ENCODE results near the gene PLCL2.
A peak's percentile ranks its signal among the peaks of the same experiment; 100 is the strongest.
"Not testable (repeated sequence)": the region's sequence is repeated elsewhere in the genome, so short reads cannot be mapped to it uniquely, and the experiment has no call there.

The PLCL2 gene

DNA sequence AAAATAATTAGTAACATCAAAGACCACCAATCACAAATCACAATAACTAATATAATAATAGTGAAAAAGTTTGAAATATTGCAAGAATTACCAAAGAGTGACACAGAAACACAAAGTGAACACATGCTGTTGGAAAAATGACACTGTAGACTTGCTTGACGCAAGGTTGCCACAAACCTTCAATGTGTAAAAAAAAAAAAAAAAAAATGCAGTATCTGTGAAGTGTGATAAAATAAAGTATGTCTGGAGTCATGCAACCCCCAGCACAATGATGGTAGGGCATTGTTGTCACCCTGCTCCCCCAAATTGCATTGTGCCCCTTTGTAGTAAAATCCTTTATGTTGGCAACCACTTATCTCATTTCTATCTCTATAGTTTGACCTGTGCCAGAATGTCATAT, 190.6 kb downstream of the PLCL2 start:
- DNase-seq (ENCODE audit: low read depth, low spot score): no peak

DNA sequence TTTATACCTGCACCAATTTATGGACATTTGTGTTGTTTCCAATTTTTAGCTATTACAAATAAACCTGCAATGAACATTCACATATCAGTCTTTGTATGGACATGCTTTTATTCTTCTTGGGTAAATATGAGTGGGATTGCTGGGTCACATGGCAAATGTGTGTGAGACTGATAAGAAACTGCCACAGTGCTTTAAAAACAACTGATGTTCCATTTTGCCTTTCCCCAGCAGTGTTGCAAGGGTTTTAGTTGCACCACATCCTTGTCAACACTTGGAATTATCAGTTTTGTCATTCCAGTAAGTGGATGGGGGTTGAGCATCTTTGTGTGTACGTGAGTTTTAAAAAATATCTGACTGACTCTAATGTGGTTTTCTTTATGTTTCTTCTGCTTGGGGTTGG, 191.2 kb downstream of the PLCL2 start:
- DNase-seq (ENCODE audit: low read depth, low spot score): no peak

DNA sequence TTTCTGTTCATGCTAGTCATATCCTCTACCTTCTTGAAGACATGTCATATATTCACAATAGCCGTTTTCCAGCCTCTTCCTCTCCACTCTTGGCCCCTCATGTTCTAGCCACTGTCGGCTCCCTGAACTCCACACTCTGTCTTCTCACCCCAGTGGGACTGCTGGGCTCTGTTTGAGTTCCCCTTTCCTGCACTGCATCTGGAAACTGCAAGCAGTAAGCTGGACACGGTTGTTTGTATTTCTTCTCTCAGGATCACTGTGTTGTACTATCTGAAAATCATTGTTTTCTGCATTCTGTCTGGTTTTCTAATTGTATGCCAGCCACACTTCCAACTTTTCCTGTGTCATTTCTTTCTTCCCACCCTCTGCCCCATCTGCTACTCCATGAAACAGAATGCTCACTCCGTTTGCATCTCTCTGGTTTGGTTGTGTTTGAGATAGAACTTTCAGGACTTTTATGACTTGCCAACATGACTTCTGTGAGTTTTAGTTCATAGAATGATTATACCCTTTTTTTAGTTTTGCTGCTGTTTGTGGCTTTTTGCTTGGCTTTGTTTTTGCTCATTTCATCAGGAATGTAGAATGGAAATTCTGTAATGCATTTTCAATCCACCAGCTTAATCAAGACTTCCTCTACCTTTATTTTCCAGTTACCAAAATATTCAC, 192.3 kb downstream of the PLCL2 start:
- no peak for DNase-seq (ENCODE audit: low read depth, low spot score)

DNA sequence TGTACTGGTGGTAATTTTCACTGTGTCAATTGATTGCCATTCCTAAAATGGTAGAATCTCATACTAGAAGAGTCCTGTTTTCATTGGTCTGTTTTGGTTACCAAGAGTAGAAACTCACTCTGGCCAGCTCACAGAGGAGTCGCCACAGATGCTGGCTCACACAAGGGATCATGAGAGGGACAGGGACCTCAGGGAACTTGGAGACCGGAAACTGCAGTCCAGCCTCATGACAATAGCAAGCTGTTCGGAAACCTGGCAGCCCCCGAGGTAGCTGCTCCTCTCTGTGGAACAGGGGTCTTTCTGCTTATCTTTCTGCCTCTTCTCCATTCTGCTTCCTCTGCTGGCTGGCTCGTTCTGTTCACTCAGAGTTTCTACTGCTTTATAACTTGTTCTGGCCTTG, 192.9 kb downstream of the PLCL2 start:
- DNase-seq (ENCODE audit: low read depth, low spot score): no peak

DNA sequence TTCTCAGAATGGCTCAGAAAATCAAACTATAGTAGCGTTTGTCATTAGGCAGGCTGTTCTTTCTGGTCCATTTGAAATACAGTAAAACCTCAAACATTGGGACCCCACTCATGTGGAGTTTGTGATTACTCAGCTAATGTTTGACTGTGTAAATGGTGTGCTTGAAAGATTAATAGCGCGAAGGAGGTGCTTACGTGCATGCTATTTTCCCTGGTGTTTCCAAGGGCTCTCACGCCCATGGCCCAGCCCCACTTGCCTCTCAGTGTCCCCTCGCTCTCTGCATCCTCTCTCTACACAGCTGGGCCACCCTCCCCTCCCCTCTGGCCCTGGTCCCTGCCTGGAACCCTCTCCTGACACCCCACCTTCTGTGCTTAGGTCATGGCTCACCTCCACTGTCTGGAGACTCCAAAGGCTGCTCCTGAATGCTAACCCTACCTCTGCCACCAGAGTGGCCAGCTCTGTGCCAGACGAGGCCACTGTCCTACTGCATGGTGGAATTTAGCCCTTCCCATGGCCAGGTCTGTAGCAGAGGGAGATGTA, 194.2 kb downstream of the PLCL2 start:
- DNase-seq (ENCODE audit: low read depth, low spot score): no peak

DNA sequence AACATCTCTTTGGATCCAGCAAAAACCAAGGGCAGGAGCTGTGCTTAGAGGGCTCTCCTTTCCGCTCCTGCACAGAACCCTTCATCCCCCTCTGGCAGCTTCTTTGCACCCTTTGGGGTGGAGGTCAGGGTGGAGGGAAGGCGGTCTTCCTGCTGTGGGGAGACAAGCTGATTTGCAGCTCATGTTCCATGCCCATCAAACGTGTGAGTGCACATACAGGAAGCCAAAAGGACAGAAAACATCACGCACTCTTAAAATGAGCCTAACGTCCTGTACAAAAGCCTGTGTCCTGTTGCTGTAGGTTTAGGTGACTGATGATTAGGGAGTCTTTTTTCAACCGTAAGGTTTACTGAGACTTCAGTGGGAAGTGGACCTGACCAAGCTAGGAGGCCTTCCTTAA, 195.2 kb downstream of the PLCL2 start:
- DNase-seq (ENCODE audit: low read depth, low spot score): no peak

DNA sequence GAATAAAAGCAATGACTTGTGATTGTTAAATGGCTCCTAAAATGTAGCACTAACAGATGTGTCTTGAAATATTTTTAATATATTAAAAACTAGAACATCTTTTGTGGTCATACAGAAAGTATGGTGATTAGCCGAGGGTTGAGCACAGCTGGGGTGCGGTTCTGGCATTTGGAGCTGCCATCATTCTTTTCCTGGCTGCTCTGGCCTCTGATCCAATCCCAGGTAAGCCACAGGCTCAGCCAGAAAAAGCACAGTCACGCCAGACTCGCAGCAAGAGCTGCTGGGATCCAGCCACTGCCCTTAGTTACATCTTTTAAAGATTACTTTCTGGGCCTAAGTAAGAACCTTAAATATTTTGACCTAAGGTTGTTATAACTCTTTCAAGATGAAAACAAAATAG, 196.8 kb downstream of the PLCL2 start:
- DNase-seq (ENCODE audit: low read depth, low spot score): no peak

DNA sequence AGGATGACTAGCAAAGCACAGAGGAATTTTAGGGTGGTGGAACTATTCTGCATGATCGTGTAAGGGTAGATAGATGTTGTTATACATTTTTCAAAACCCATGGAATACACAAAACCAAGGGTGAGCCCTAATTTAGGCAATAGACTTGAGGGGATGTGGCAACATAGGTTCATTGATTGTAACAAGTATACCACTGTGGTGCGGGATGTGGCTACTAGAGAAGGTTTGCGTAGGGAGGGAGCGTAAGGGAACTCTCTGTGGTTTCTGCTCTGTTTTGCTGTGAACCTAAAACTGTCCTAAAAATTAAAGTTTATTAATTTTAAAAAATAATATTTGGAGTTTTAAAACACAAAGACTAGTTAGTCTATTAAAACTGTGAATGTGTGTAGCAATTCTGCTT, 202.8 kb downstream of the PLCL2 start:
- DNase-seq (ENCODE audit: low read depth, low spot score): no peak

DNA sequence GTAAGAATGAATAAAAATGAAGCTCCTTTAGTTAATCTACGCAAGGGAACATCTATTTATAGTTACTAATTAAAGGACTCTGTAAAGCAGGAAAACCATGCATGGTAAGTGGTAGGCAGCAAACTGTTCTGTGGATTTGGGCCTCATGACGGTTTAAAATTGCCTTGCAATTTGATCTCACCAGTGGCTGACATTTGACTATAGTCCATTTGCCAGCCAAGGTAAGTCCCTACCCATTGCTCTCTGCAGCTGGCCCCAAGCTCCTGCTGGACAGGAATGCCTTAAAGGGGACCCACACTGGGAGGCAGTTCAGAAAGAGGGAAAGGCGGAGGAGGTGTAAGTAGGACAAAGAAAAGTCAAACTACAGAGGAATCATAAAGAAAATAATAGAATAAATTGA, 203.3 kb downstream of the PLCL2 start:
- DNase-seq (ENCODE audit: low read depth, low spot score): no peak

DNA sequence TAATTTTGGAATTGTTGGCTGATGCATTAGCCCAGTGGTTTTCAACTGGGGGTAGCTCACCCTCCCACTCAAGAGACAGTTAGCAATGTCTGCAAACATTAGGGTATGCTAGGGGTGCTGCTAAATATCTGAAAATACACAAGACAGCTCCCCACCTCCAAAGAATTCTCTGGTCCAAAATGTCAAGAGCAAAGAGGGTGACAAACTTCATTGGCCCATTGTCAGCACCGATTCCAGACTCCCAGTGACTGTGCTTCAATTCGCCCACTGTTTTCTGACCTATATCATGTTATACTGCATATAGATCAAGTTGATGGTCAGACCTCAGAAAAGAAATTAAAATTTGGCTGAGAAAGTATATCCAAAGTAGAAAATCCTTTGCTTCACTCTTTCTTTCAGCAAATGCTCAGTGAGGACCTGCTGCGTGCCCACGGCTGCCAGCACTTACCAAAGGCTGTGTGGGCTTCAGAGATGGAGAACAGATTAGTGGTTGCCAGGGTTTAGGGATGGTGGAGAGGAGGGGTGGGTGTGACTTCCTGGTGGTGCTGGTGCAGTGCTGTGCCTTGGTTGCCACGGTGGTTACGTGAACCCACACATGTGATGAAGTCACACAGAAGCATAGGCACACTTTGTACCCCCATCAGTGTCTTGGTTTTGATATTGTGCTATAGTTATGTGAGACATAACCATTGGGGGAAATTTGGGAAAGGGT, 204.0 kb downstream of the PLCL2 start:
- no peak for DNase-seq (ENCODE audit: low read depth, low spot score)

DNA sequence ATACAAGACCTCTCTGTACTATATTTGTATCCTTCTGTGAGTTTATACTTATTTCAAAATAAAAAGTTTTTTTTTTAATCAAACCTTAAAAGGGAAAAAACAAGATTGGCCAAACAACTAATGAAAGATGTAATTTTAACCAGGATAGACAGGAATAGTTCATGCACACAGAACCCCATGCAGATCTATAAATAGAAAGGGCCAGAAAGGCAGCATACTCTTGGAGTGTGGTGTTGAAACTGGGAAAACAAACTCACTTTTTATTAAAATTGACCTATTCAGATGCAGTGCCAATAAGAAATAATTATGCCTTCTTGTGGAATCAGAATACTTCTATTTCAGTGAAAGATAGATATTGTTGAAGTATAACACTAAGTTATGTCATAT, 204.6 kb downstream of the PLCL2 start:
- DNase-seq (ENCODE audit: low read depth, low spot score): no peak

DNA sequence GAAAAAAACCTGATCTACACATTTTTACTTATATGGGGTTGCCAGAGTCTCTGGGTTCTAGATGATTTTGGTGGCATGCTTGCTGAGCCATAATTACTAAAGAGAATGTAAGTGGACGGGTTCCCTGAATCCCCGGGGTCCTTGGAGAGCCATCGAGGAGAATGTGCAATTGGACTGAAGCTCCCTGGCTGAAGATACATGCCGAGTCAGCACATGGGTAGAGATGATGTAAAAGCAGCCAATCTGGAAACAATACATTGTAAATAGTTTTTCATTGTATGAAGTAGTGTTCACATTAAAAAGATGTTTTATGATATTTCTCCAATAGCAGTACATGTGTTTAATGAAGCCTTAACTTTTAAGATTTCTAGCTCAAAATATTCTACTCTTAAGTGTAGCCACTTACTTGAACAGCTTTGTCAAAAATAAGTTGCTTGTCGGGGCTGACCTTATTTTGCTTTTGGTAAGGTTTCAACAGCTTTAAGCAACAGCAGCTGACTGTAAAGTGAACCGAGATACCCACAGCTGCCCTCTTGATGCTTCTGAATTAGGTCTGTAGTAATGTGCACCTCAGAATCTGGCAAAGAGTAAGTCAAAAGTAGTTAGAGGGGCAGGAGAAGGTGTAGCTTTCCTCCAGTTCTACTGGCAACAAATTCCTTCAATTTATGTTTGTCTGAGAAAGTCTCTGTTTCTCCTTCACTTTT, 205.7 kb downstream of the PLCL2 start:
- DNase-seq (ENCODE audit: low read depth, low spot score): no peak

DNA sequence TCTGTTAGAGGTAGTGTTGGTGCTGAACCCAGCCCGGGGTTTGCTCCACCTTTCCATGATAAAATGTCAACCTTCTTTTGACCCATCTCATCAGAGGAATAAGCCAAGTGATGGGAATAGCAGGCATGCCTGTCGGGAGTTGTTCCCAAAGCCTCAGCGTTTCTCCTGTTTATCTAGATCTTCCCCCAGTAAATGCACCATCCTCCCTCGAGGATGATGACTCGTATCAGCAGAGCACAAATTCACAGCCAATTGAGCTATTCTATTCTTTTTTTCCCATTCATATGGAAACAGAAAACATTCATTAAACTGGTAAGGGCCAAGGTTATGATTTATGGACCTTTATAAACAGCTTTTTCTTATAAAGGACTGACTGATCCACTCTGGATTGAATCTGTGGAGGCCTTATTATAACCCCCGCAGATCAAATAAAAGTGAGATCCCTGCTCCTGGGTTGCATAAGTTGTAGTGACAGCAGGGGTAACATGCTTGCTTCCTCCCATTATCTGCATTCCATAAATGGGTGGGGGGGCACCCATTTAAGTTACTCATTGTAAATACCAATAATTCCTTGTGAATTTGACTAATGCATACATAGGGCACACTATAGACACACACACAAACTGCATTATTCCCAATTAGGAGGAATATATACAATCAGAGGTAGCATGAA, 207.3 kb downstream of the PLCL2 start:
- no peak for DNase-seq (ENCODE audit: low read depth, low spot score)

DNA sequence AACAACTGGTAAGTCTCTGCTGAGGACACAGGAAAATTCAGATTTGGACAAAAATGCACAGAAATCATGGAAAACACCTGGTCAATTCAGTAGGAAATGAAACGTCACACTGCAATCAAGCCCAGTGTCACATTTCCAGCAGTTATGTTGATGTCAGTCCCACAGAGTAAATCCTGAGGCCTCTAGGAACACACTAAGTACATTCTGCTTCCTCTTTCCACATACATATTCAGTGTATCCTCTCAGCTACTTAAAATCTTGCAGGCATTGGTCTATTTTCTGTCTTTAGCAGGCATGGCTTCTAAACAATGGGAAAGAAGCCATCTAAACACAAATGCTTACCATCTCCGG, 207.8 kb downstream of the PLCL2 start:
- DNase-seq (ENCODE audit: low read depth, low spot score): no peak

DNA sequence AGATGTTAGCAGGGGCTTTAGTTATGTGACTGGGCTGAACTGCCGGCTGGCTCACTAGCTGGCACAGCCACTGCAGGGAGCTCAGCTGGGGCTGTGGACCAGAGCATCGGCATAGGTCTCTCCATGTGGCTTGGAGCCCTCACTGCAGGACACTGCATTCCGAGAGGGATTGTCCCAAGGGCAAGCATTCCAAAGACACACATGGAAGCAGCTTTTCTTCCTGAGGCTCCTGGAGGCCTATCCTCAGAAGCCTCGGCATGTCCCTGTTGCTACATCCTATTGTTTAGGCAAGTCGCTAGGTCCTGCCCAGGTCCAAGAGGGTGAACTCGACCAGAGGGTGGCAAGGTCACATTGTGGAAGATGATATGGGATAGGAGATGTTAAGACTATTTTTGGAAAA, 209.8 kb downstream of the PLCL2 start:
- DNase-seq (ENCODE audit: low read depth, low spot score): peak; percentile 40

DNA sequence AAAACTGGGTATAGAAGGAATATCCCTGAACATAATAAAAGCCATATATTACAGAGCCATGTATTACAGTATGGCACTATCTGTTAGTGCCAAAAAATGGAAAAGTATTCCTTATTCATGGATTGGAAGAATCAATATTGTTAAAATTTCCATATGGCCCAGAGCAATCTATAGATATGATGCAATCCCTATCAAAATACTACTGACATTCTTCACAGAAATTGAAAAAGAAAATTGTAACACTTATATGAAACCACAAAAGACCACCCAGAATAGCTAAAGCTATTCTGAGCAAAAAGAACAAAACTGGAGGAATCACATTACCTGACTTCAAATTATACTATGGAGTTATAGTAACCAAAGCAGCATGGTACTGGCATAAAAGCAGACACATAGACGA, 218.8 kb downstream of the PLCL2 start:
- DNase-seq (ENCODE audit: low read depth, low spot score): no peak

DNA sequence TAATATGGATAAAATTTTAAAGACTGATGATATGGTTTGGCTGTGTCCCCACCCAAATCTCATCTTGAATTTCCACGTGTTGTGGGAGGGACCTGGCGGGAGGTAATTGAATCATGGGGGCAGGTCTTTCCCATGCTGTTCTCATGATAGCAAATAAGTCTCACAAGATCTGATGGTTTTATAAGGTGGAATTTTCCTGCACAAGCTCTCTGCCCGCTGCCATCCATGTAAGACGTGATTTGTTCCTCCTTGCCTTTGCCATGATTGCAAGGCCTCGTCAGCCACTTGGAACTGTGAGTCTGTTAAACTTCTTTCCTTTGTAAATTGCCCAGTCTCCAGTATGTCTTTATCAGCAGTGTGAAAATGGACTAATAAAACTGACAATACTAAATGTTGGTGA, 222.0 kb downstream of the PLCL2 start:
- DNase-seq (ENCODE audit: low read depth, low spot score): not testable (repeated sequence)

DNA sequence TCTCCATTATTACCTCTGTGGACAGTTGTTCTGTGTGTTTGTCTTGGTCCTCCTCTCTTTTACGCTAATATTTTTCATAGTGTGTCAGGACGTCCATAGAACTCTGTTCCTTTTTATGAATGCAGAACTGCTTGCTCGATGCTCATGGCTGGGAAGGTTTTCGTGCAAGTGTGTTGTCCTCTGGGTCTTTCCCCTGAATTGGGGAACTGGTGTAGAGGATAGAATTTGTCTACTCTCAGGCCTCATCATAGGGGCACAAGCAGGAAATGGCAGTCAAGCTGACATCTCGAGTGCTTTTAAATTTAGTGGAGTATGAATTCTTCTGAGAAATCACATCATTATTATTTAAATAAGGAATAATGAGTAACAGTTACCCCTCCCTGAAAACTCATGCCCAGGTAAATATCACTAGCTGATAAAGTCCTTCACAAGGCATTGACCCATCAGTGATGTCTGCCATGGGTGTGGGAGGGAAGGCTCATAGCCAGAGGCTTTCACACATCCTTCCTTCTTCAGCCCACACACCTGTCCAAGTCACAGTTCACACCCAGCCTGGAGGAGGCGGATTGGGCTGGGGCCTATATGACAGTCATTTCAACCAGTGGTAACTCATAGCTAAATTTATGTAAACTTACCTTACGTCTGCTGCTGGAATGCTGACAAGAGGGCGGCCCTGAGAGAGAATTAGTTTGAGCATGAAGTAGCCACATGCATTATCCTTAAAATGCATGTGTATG, 226.1 kb downstream of the PLCL2 start:
- no peak for DNase-seq (ENCODE audit: low read depth, low spot score)

DNA sequence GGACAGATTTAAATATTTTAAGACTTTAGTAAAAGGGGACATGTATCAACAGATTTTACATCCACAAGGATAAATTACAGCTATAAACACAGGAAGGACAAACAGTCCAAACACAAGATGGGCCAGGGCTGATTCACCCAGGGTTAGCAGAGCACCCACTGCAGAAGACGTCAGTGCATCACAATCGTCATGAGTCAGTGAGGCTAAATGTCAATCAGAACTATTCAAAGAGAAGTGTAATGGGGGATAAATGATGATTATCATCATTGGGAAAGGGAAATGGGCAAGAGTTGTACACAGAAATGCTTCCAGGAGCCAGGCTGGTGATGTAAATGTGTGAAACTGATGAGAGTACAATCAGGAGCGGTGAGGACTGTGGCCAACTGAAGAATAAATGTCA, 226.8 kb downstream of the PLCL2 start:
- no peak for DNase-seq (ENCODE audit: low read depth, low spot score)

DNA sequence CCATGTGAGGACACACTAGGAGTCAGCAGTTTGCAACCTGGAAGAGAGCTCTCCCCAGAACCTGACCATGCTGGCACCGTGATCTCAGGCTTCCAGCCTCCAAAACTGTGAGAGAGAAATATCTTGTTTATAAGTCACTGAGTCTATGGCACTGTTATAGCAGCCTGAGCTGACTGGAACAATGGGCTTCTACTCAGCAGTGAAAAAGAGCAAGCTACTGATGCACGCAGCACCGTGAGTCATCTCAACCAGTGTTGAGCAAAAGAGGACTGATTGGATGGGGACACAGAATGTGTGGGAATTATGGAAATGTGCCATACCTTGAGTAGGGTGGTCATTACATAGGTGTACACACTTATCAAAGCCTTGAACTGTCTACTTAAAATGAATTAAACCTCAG, 230.4 kb downstream of the PLCL2 start:
- no peak for DNase-seq (ENCODE audit: low read depth, low spot score)

DNA sequence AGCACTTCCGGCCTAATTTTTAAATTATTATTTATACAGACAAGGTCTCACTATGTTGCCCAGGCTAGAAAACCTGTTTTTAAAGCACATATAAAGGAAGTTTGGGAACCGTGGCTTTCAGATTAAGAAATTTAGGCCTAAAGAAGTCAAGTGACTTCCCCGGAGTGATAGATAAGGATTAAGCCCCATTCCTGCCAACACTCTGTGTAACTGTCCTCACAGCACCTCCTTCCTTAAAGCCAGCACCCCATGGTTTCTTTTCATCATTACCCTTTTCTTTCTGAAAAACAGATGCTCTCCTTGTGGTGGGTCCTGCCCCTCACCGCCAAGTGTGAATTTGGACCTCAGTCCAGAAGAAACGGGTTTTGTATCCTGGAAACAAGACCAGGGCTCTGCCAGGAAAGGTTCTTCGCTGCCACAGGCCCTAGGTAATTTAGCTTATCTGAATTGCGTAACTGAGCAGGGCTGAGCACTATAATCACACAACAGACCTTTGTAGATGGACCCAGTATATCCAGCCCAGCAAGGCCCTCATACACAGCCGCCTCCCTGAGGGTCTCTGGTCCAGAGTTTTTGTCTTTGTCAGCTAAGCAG, 231.3 kb downstream of the PLCL2 start:
- DNase-seq (ENCODE audit: low read depth, low spot score): no peak

Measured in iPS DF 19.7 (cell line).